Measurements from ENCODE around the gene XCL2. TPM values are rescaled to one million over a fixed set of nuclear protein-coding genes. Genes with fewer than 3 reads are reported as not detected.

XCL2 gene
- polyA plus RNA-seq, 1 of the 3 experiments (the other 2 are of a cell fraction), result not detected

DNA sequence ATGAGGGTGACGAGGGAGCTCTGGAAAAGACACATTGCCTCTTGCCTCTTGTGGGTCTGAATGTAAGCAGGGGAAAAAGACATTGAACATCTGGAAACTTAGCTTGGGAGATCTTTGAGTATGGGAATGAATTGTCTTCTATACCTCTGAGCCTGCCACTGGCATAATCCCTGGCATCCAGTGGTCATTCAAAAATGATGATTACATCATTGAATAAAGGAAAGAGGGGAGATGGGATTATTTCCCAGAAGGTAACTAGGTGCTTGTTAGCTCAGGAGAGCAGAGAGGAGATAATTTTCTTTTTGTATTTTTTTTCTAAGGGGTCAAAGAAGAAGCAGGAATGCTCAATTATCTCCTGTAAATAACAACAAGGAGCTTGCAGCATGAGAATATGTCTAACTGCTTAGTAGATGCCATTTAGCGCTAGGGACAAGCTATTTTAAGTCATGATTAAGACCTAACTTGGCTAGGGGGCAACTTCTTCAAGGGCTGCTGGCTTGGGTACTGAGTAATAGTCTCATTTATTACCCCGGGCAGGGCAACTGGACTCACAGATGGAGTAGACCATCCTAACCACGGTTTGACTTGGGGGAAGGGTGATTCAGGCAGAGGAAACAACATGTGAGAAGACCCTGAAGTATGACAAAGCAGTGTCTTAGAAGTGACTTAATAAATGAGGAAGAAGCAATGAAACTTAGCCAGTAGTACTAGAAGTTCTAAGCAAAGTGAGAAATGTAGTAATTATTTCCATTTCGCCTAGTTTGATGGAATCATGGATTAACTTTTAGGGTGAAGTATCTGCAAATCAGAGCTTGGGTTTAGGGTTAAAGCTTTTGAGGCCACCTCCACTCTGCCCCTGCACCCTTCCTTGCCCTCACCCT, 11.0 kb upstream of the XCL2 start:
- Histone ChIP-seq H3K4me1 (ENCODE audit: control insufficient read depth in 1 of 2, insufficient read depth in 2 of 2, low read depth in 1 of 2, low read length in 1 of 2) (no peaks in the 10 kb centered on the region; a peak in 1 of 4 replicates), H3K27me3 (ENCODE audit: insufficient read depth) (no peaks in the 10 kb centered on the region), H3K79me2 (ENCODE audit: insufficient read depth) (no peaks in the 10 kb centered on the region), H2AFZ (ENCODE audit: low read depth) (no peak overlapping the region), H3K4me3 (ENCODE audit: low read depth in 2 of 2, low read length in 1 of 2) (no peak overlapping the region), H3K9ac (no peak overlapping the region), H3K27ac (ENCODE audit: low read depth in 2 of 2, low read length in 1 of 2) (no peak overlapping the region), H3F3A (replicated peaks; ENCODE audit: insufficient read depth) (no peaks in the 10 kb centered on the region), H3K9me2 (no peaks in the 10 kb centered on the region), H3K9me3 (no peaks in the 10 kb centered on the region), H4K20me1 (ENCODE audit: insufficient read depth) (no peaks in the 10 kb centered on the region), H3K4me2 (no peak overlapping the region), H3K36me3 (replicated peaks in 1 of 2; ENCODE audit: control insufficient read depth in 1 of 2, insufficient read depth in 2 of 2, low read length in 1 of 2) (no peaks in the 10 kb centered on the region)
- WGBS (ENCODE audit: low lambda C conversion rate), result 76% methylated on average over 5 of the region's 5 CpGs
- CTCF ChIA-PET, result interaction anchor here (1.0 to 2.8 kb wide), 5 partner anchors 14 to 212 kb away, joined by 4 to 6 read pairs (median 4); no protein-coding TSS in a partner anchor
- POLR2A ChIA-PET, result no interaction called here
- no peak for TF ChIP-seq RAD21 (IDR thresholded peaks at IDR 0.05; ENCODE audit: low read length)
- no peak for DNase-seq

GRCh38 chr1:168553680-168554553, 10.1 kb upstream of the XCL2 start:
- ChIA-PET POLR2A (no interaction called here), CTCF (interaction anchor here (0.7 to 2.8 kb wide), 6 partner anchors 15 to 794 kb away, joined by 3 to 6 read pairs (median 4); no protein-coding TSS in a partner anchor)
- Histone ChIP-seq H3K9me2 (no peaks in the 10 kb centered on the region), H3F3A (replicated peaks; ENCODE audit: insufficient read depth) (no peaks in the 10 kb centered on the region), H2AFZ (ENCODE audit: low read depth) (no peak overlapping the region), H3K4me1 (ENCODE audit: control insufficient read depth in 1 of 2, insufficient read depth in 2 of 2, low read depth in 1 of 2, low read length in 1 of 2) (no peaks in the 10 kb centered on the region; a peak in 1 of 4 replicates), H3K36me3 (replicated peaks in 1 of 2; ENCODE audit: control insufficient read depth in 1 of 2, insufficient read depth in 2 of 2, low read length in 1 of 2) (no peaks in the 10 kb centered on the region), H3K9me3 (no peaks in the 10 kb centered on the region), H3K27ac (ENCODE audit: low read depth in 2 of 2, low read length in 1 of 2) (no peak overlapping the region), H3K4me2 (no peak overlapping the region), H4K20me1 (ENCODE audit: insufficient read depth) (no peaks in the 10 kb centered on the region), H3K27me3 (ENCODE audit: insufficient read depth) (no peaks in the 10 kb centered on the region), H3K79me2 (ENCODE audit: insufficient read depth) (no peaks in the 10 kb centered on the region), H3K9ac (no peak overlapping the region), H3K4me3 (ENCODE audit: low read depth in 2 of 2, low read length in 1 of 2) (no peak overlapping the region)
- no peak for DNase-seq
- WGBS (ENCODE audit: low lambda C conversion rate), result 82% methylated on average over 5 of the region's 5 CpGs
- TF ChIP-seq, protein P1, sequence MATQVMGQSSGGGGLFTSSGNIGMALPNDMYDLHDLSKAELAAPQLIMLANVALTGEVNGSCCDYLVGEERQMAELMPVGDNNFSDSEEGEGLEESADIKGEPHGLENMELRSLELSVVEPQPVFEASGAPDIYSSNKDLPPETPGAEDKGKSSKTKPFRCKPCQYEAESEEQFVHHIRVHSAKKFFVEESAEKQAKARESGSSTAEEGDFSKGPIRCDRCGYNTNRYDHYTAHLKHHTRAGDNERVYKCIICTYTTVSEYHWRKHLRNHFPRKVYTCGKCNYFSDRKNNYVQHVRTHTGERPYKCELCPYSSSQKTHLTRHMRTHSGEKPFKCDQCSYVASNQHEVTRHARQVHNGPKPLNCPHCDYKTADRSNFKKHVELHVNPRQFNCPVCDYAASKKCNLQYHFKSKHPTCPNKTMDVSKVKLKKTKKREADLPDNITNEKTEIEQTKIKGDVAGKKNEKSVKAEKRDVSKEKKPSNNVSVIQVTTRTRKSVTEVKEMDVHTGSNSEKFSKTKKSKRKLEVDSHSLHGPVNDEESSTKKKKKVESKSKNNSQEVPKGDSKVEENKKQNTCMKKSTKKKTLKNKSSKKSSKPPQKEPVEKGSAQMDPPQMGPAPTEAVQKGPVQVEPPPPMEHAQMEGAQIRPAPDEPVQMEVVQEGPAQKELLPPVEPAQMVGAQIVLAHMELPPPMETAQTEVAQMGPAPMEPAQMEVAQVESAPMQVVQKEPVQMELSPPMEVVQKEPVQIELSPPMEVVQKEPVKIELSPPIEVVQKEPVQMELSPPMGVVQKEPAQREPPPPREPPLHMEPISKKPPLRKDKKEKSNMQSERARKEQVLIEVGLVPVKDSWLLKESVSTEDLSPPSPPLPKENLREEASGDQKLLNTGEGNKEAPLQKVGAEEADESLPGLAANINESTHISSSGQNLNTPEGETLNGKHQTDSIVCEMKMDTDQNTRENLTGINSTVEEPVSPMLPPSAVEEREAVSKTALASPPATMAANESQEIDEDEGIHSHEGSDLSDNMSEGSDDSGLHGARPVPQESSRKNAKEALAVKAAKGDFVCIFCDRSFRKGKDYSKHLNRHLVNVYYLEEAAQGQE (IDR thresholded peaks at IDR 0.05; ENCODE audit: low read depth, low read length), result no peak
- TF ChIP-seq MEF2A (IDR thresholded peaks at IDR 0.05; ENCODE audit: borderline replicate concordance, low read depth) (no peak), YY1 (IDR thresholded peaks at IDR 0.05; ENCODE audit: low read depth) (no peak), RCOR1 (IDR thresholded peaks at IDR 0.05; ENCODE audit: low read length) (no peak), IRF3 (IDR thresholded peaks at IDR 0.05; ENCODE audit: low read depth, low read length) (no peak), GATA2 (CRISPR knock-in tag; IDR thresholded peaks at IDR 0.05) (no peak), TAF1 (IDR thresholded peaks at IDR 0.05; ENCODE audit: borderline replicate concordance, low read depth, low read length) (no peak), EP300 (IDR thresholded peaks at IDR 0.05; ENCODE audit: borderline replicate concordance in 1 of 2, low read depth in 1 of 2, low read length in 1 of 2) (no peak), RAD21 (IDR thresholded peaks at IDR 0.05; ENCODE audit: low read length) (no peak)
